Measurements from ENCODE around the gene SMC6. TPM values are rescaled to one million over a fixed set of nuclear protein-coding genes. Genes with fewer than 3 reads are reported as not detected.

Gene SMC6
- total RNA-seq, 4 donors from 2014 or later = 15.7 to 49.1 (median 36.2) TPM

GRCh38 chr2:17752892-17753802 is 463 bp downstream of the SMC6 start:
- in situ Hi-C loops (cut with MboI; ENCODE audit: low pct_ligation_motif_present in 1 of 4, low pct_unique_long_range_greater_than_20kb in 1 of 4, low sequenced_read_pairs in 3 of 4) (no loop called here), intact Hi-C loops (cut with DNase I; ENCODE audit: low total_unique reads) (no loop called here)
- DNase-seq = peak; percentile 56
- Histone ChIP-seq H3K27me3 (no peaks in the 10 kb centered on the region), H3K4me1 (peaks cover 5 to 50% (median 22%) of the 10 kb centered on the region in 4 donors), H3K4me3 (peak overlapping the region; percentile 80 to 92 (median 84)), H3K9me3 (no peaks in the 10 kb centered on the region), H3K27ac (peak overlapping the region; percentile 95 to 97 (median 96)), H3K36me3 (no peaks in the 10 kb centered on the region)
- TF ChIP-seq, protein P1, sequence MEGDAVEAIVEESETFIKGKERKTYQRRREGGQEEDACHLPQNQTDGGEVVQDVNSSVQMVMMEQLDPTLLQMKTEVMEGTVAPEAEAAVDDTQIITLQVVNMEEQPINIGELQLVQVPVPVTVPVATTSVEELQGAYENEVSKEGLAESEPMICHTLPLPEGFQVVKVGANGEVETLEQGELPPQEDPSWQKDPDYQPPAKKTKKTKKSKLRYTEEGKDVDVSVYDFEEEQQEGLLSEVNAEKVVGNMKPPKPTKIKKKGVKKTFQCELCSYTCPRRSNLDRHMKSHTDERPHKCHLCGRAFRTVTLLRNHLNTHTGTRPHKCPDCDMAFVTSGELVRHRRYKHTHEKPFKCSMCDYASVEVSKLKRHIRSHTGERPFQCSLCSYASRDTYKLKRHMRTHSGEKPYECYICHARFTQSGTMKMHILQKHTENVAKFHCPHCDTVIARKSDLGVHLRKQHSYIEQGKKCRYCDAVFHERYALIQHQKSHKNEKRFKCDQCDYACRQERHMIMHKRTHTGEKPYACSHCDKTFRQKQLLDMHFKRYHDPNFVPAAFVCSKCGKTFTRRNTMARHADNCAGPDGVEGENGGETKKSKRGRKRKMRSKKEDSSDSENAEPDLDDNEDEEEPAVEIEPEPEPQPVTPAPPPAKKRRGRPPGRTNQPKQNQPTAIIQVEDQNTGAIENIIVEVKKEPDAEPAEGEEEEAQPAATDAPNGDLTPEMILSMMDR (IDR thresholded peaks at IDR 0.05) = no peak
- TF ChIP-seq POLR2A (IDR thresholded peaks at IDR 0.05) = peak; percentile 65
- TF ChIP-seq POLR2AphosphoS5 (IDR thresholded peaks at IDR 0.05) = peak in 2 of 3 donors; percentile 60 to 76
- TF ChIP-seq EP300 (IDR thresholded peaks at IDR 0.05; ENCODE audit: low read depth) = no peak
- WGBS, 2 donors (ENCODE audit: low coverage in 1 of 2) = 2 to 6% methylated on average over 7 to 56 of the region's 70 CpGs

- Histone ChIP-seq H3K27ac (peak overlapping the region in 3 of 4 donors; percentile 95 to 97 (median 96)), H3K27me3 (no peaks in the 10 kb centered on the region), H3K36me3 (no peaks in the 10 kb centered on the region), H3K9me3 (no peaks in the 10 kb centered on the region), H3K4me3 (peak overlapping the region in 1 of 4 donors; percentile 85), H3K4me1 (peaks cover 5 to 44% (median 22%) of the 10 kb centered on the region in 4 donors)
- intact Hi-C loops (cut with DNase I; ENCODE audit: low total_unique reads) = no loop called here
- no peak for DNase-seq
- in situ Hi-C loops (cut with MboI; ENCODE audit: low pct_ligation_motif_present in 1 of 4, low pct_unique_long_range_greater_than_20kb in 1 of 4, low sequenced_read_pairs in 3 of 4) = no loop called here
- TF ChIP-seq POLR2AphosphoS5 (IDR thresholded peaks at IDR 0.05) (no peak), POLR2A (IDR thresholded peaks at IDR 0.05) (no peak), EP300 (IDR thresholded peaks at IDR 0.05; ENCODE audit: low read depth) (no peak)
- TF ChIP-seq, protein P1 (IDR thresholded peaks at IDR 0.05) = no peak
- 45 to 69% methylated on average over 2 to 3 of the region's 3 CpGs for WGBS, 2 donors (ENCODE audit: low coverage in 1 of 2)
Measured at GRCh38 chr2:17752246-17752645, 1.4 kb downstream of the SMC6 start.

DNA sequence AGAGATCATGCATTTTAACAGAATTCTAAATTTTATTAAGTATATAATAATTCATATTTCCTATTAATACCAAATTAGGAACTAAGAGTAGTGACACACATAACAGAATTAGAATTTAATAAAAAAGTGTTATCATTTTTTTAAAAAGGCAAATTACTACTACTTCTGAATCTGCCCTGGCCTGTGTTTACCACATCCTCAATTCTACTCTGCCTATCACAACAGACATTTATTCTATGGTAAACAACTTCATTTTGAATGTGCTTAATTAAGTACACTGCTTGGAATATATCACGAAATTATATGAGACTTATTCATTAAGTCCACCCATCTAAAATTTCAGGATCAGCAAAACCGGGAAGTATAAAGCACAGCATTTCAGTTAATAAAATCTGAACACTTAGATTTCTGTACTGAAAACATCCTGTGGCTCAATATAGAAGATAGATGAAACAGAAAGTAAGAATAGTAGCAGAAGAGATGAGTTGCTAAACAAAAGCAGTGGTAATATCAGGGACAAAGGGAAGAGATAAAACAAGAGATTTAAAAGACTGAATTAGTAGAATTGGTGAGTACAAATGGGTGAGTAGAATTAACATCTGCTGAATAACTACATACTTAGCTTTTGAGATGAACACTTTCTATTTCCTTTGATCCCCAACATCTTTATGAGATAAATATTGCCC is 3.7 kb downstream of the SMC6 start:
- no peak overlapping the region for H3K27ac ChIP-seq
- intact Hi-C loops (cut with DNase I; ENCODE audit: low total_unique reads) (no loop called here), in situ Hi-C loops (cut with MboI; ENCODE audit: low pct_ligation_motif_present in 1 of 4, low pct_unique_long_range_greater_than_20kb in 1 of 4, low sequenced_read_pairs in 3 of 4) (loop anchor here in 1 of 4 donors (25.0 kb wide), 1 partner anchor 412 kb away; no protein-coding TSS in a partner anchor)
- DNase-seq = no peak
- WGBS, 2 donors (ENCODE audit: low coverage in 1 of 2) = 61 to 72% methylated on average over 2 of the region's 2 CpGs
- no peaks in the 10 kb centered on the region for H3K27me3 ChIP-seq
- peaks cover 0 to under 1% (median under 1%) of the 10 kb centered on the region in 4 donors for H3K36me3 ChIP-seq
- H3K9me3 ChIP-seq = no peaks in the 10 kb centered on the region
- no peak overlapping the region for H3K4me3 ChIP-seq
- TF ChIP-seq POLR2A (IDR thresholded peaks at IDR 0.05) = no peak
- TF ChIP-seq POLR2AphosphoS5 (IDR thresholded peaks at IDR 0.05) = no peak
- TF ChIP-seq, protein P1 (IDR thresholded peaks at IDR 0.05) = no peak
- TF ChIP-seq EP300 (IDR thresholded peaks at IDR 0.05; ENCODE audit: low read depth) = no peak
- H3K4me1 ChIP-seq = peaks cover 5 to 21% (median 15%) of the 10 kb centered on the region in 4 donors

DNA sequence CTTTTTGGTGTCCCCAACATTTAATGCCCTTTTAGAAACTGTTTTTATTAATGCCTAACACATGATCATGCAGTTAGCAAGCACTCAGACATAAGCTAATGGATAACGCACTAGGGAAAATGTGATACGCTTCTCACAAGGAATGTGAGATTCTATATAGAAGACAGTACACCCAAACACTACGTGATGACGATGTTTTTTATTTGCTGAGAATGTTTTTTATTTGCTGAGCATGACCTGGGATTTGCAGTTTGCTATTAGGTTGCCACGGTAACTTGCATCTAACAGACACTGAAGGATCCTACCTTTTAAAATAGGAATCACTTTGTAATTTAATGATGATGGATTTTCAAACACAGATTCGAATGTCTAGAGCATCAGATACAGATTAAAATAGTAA is 4.9 kb downstream of the SMC6 start:
- 90 to 94% methylated on average over 6 of the region's 6 CpGs for WGBS, 2 donors (ENCODE audit: low coverage in 1 of 2)
- Histone ChIP-seq H3K27me3 (no peaks in the 10 kb centered on the region), H3K4me1 (peaks cover 0 to 14% (median 8%) of the 10 kb centered on the region in 4 donors), H3K27ac (no peak overlapping the region), H3K4me3 (no peak overlapping the region), H3K36me3 (peaks cover 0 to 8% (median under 1%) of the 10 kb centered on the region in 4 donors), H3K9me3 (no peaks in the 10 kb centered on the region)
- DNase-seq = no peak
- intact Hi-C loops (cut with DNase I; ENCODE audit: low total_unique reads) = no loop called here
- TF ChIP-seq EP300 (IDR thresholded peaks at IDR 0.05; ENCODE audit: low read depth) (no peak), POLR2A (IDR thresholded peaks at IDR 0.05) (no peak), POLR2AphosphoS5 (IDR thresholded peaks at IDR 0.05) (no peak)
- TF ChIP-seq, protein P1 (IDR thresholded peaks at IDR 0.05) = no peak
- in situ Hi-C loops (cut with MboI; ENCODE audit: low pct_ligation_motif_present in 1 of 4, low pct_unique_long_range_greater_than_20kb in 1 of 4, low sequenced_read_pairs in 3 of 4) = loop anchor here in 1 of 4 donors (25.0 kb wide), 1 partner anchor 414 kb away; no protein-coding TSS in a partner anchor

All from transverse colon (tissue), 4 donors.